HG02759 (cell line): ENCODE data around the gene GPR55.

Source experiments
- ATAC-seq: cut with Tn5 transposase; IDR thresholded peaks from one replicate; pipeline ENCODE4 v1.9.1; 2021; ENCODE audit warnings: mild to moderate bottlenecking, moderate library complexity; ENCODE audit not compliant: unreplicated experiment

The GPR55 gene

GRCh38 chr2:230935130-230935430 is 10.0 kb upstream of the GPR55 start:
- ATAC-seq, result no peak

GRCh38 chr2:230934231-230935129 is 9.4 kb upstream of the GPR55 start:
- ATAC-seq, result no peak

GRCh38 chr2:230933521-230934180 is 8.6 kb upstream of the GPR55 start:
- ATAC-seq, result no peak

GRCh38 chr2:230932556-230933511 is 7.8 kb upstream of the GPR55 start:
- no peak for ATAC-seq

- ATAC-seq, result no peak
Observed at GRCh38 chr2:230931556-230932231, 6.7 kb upstream of the GPR55 start.

GRCh38 chr2:230930928-230931555 is 6.0 kb upstream of the GPR55 start:
- no peak for ATAC-seq

- ATAC-seq, result no peak
Observed at GRCh38 chr2:230930149-230930780, 5.2 kb upstream of the GPR55 start.

GRCh38 chr2:230929381-230930148 is 4.5 kb upstream of the GPR55 start:
- ATAC-seq, result no peak

GRCh38 chr2:230928701-230929380 is 3.8 kb upstream of the GPR55 start:
- no peak for ATAC-seq

- no peak for ATAC-seq
Observed at GRCh38 chr2:230927711-230928341, 2.8 kb upstream of the GPR55 start.

- ATAC-seq, result peak; percentile 42
Observed at GRCh38 chr2:230925879-230926765, 1.1 kb upstream of the GPR55 start.

GRCh38 chr2:230925443-230925878 is 419 bp upstream of the GPR55 start:
- peak; percentile 29 for ATAC-seq

- no peak for ATAC-seq
Observed at GRCh38 chr2:230924092-230924469, 961 bp downstream of the GPR55 start.

GRCh38 chr2:230922951-230923717 is 1.9 kb downstream of the GPR55 start:
- ATAC-seq, result no peak

GRCh38 chr2:230921806-230922595 is 3.0 kb downstream of the GPR55 start:
- ATAC-seq, result no peak
